ENCODE data around the gene FERMT3. TPM values are rescaled to one million over a fixed set of nuclear protein-coding genes. Genes with fewer than 3 reads are reported as not detected.

FERMT3 gene
- total RNA-seq, 1 donor from 2014 or later = 2.8 TPM

DNA sequence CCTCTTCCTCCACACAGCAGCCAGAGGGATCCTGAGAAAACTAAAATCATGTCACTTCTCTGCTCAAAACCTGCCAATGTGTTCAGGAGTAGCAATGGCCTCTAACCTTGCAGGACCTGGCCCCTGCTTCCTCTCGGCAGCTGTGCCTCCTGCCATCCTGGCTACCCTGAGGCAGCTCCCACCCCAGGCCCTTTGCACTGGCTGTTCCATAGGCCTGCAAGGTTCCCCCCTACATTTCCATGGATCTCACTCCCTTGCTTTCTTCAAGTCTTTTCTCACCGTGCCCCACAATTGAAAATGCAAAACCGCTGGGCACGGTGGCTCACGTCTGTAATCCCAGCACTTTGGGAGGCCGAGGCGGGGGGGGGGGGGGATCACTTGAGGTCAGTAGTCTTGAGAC is 22.6 kb upstream of the FERMT3 start:
- H3K9me3 Mint-ChIP-seq = no peaks in the 10 kb centered on the region
- no peak overlapping the region for H3K27ac Mint-ChIP-seq (ENCODE audit: unreplicated experiment)
- peaks cover 44% of the 10 kb centered on the region for H3K4me1 Mint-ChIP-seq
- peak overlapping the region; percentile 64 for H3K4me3 Mint-ChIP-seq
- TF ChIP-seq CTCF (conservative IDR thresholded peaks at IDR 0.05) = no peak
- no peaks in the 10 kb centered on the region for H3K27me3 Mint-ChIP-seq (ENCODE audit: low read depth)
- DNase-seq (ENCODE audit: low read depth, low spot score) = no peak
- H3K36me3 Mint-ChIP-seq (ENCODE audit: low read depth) = peaks cover 5% of the 10 kb centered on the region

GRCh38 chr11:64185175-64185692 is 21.3 kb upstream of the FERMT3 start:
- Mint-ChIP-seq H3K9me3 (no peaks in the 10 kb centered on the region), H3K4me3 (peak overlapping the region; percentile 98), H3K4me1 (peaks cover 47% of the 10 kb centered on the region), H3K27ac (ENCODE audit: unreplicated experiment) (peak overlapping the region; percentile 99), H3K36me3 (ENCODE audit: low read depth) (peaks cover 8% of the 10 kb centered on the region), H3K27me3 (ENCODE audit: low read depth) (no peaks in the 10 kb centered on the region)
- peak; percentile 52 for TF ChIP-seq CTCF (conservative IDR thresholded peaks at IDR 0.05)
- no peak for DNase-seq (ENCODE audit: low read depth, low spot score)

GRCh38 chr11:64185693-64186491 is 20.6 kb upstream of the FERMT3 start, which contains the start of gene STIP1:
Gene STIP1 (plus strand): TSS chr11:64186171. CDS start chr11:64186262, 91 bp downstream.
- Mint-ChIP-seq H3K4me3 (peak within 1 kb of the TSS; percentile 98), H3K4me1 (peaks cover 44% of the 10 kb centered on the region), H3K27ac (ENCODE audit: unreplicated experiment) (peak within 1 kb of the TSS; percentile 99)

GRCh38 chr11:64186492-64187165 is 19.9 kb upstream of the FERMT3 start:
- Mint-ChIP-seq H3K27me3 (ENCODE audit: low read depth) (no peaks in the 10 kb centered on the region), H3K27ac (ENCODE audit: unreplicated experiment) (no peak overlapping the region), H3K4me3 (no peak overlapping the region), H3K9me3 (no peaks in the 10 kb centered on the region), H3K4me1 (peaks cover 36% of the 10 kb centered on the region), H3K36me3 (ENCODE audit: low read depth) (peaks cover 11% of the 10 kb centered on the region)
- no peak for DNase-seq (ENCODE audit: low read depth, low spot score)
- TF ChIP-seq CTCF (conservative IDR thresholded peaks at IDR 0.05) = no peak

More at GRCh38 chr11:64185693-64186491, 20.6 kb upstream of the FERMT3 start, which contains the start of gene STIP1:
- H3K36me3 Mint-ChIP-seq (ENCODE audit: low read depth) = peaks cover 11% of the 10 kb centered on the region
- peak; percentile 41 for TF ChIP-seq CTCF (conservative IDR thresholded peaks at IDR 0.05)
- H3K9me3 Mint-ChIP-seq = no peaks in the 10 kb centered on the region
- peak; percentile 99 for DNase-seq (ENCODE audit: low read depth, low spot score)
- no peaks in the 10 kb centered on the region for H3K27me3 Mint-ChIP-seq (ENCODE audit: low read depth)

DNA sequence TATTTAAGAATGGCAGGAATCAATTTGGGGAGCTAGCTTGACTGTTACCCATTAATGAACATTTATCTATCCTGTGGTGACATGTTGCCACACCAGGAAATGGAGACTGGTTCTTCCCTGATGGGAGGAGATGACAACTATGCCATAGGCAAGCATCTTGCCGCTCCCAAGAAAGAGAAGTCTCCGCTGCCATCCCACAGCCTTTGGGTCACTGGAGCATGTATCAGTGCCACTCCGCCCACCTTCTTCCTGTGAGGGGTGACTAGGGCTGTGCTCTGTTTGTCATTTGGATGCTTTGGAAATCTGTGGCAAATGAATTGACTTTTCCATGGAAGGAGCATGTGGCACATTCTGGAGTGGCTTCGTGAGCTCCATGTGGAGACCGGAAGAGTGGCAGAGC is 14.1 kb upstream of the FERMT3 start:
- Mint-ChIP-seq H3K9me3 (no peaks in the 10 kb centered on the region), H3K27me3 (ENCODE audit: low read depth) (no peaks in the 10 kb centered on the region), H3K4me1 (peaks cover 8% of the 10 kb centered on the region), H3K4me3 (no peak overlapping the region), H3K27ac (ENCODE audit: unreplicated experiment) (peak overlapping the region; percentile 43), H3K36me3 (ENCODE audit: low read depth) (peaks cover 24% of the 10 kb centered on the region)
- no peak for DNase-seq (ENCODE audit: low read depth, low spot score)
- TF ChIP-seq CTCF (conservative IDR thresholded peaks at IDR 0.05) = no peak
